Neutrophil (primary cell): Measurements from ENCODE around the gene ATG5.
"Not testable (repeated sequence)": the region's sequence is repeated elsewhere in the genome, so short reads cannot be mapped to it uniquely, and the experiment has no call there.

ENCODE experiments used
- H3K27ac ChIP-seq: fragments of 200-600 bp; sonication (generic); 2 replicates; pipeline ENCODE4 v1.5.1; 2016; ENCODE audit warnings: mild to moderate bottlenecking, moderate library complexity
- H3K27me3 ChIP-seq: fragments of 200-600 bp; sonication (generic); 2 replicates; pipeline ENCODE4 v1.6.0; 2016; ENCODE audit warnings: mild to moderate bottlenecking
- H3K36me3 ChIP-seq: fragments of 200-600 bp; sonication (generic); 2 replicates; pipeline ENCODE4 v1.5.1; 2017
- H3K4me1 ChIP-seq, 2 experiments: fragments of 200-600 bp in 1 of 2; sonication (generic) in 1 of 2; 1 replicate in 1 of 2; 2 replicates in 1 of 2; pipeline versions ENCODE4 v1.5.1 to v1.6.1; 2013 to 2016; ENCODE audit warnings: low read depth in 1 of 2, low read length in 1 of 2, mild to moderate bottlenecking in 1 of 2, moderate library complexity in 1 of 2; ENCODE audit not compliant: control insufficient read depth in 1 of 2, insufficient read depth in 1 of 2
- H3K4me3 ChIP-seq, 2 experiments: fragments of 200-600 bp in 1 of 2; sonication (generic) in 1 of 2; 1 replicate in 1 of 2; 2 replicates in 1 of 2; pipeline ENCODE4 v1.5.1; 2013 to 2016; ENCODE audit warnings: low read depth in 1 of 2, low read length in 1 of 2, mild to moderate bottlenecking in 1 of 2, moderate library complexity in 1 of 2
- H3K9me3 ChIP-seq: fragments of 200-600 bp; sonication (generic); 2 replicates; pipeline ENCODE4 v1.5.1; 2016
- CTCF ChIP-seq: fragments of 200-600 bp; sonication (generic); IDR thresholded peaks from 2 replicates; pipeline ENCODE4 v1.5.1; 2016; ENCODE audit warnings: antibody characterized with exemption

Gene ATG5

GRCh38 chr6:106243261-106243660 is 82.3 kb downstream of the ATG5 start:
- Histone ChIP-seq H3K4me1 (no peaks in the 10 kb centered on the region), H3K4me3 (no peak overlapping the region), H3K27ac (no peak overlapping the region), H3K9me3 (no peaks in the 10 kb centered on the region), H3K27me3 (no peaks in the 10 kb centered on the region), H3K36me3 (peaks cover 28% of the 10 kb centered on the region)
- no peak for TF ChIP-seq CTCF

- TF ChIP-seq CTCF = no peak
- Histone ChIP-seq H3K4me1 (no peaks in the 10 kb centered on the region), H3K27me3 (no peaks in the 10 kb centered on the region), H3K36me3 (peaks cover 13% of the 10 kb centered on the region), H3K4me3 (no peak overlapping the region), H3K9me3 (no peaks in the 10 kb centered on the region), H3K27ac (no peak overlapping the region)
Observed at GRCh38 chr6:106241498-106241897, 84.1 kb downstream of the ATG5 start.

DNA sequence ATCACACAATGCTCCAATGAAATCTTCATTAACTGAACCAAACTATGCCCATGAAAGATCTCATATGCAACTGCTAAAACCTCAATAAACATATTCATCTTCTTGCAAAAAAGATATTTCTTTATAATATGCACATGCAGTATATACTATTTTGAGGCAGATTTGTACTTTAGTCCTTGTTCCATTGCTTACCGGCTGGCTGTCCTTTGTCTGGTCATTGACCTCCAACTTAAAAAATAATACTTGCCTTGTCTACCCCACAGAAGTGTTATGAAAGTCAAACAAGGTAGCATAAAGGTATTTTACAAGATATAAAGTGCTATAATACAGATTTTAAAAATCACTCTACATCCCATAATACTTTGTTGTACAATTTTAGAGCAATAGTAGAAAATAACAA is 88.3 kb downstream of the ATG5 start:
- no peak overlapping the region for H3K4me3 ChIP-seq
- peaks cover 3% of the 10 kb centered on the region for H3K36me3 ChIP-seq
- no peaks in the 10 kb centered on the region for H3K27me3 ChIP-seq
- no peak overlapping the region for H3K27ac ChIP-seq
- H3K9me3 ChIP-seq = no peaks in the 10 kb centered on the region
- no peaks in the 10 kb centered on the region for H3K4me1 ChIP-seq
- TF ChIP-seq CTCF = no peak

DNA sequence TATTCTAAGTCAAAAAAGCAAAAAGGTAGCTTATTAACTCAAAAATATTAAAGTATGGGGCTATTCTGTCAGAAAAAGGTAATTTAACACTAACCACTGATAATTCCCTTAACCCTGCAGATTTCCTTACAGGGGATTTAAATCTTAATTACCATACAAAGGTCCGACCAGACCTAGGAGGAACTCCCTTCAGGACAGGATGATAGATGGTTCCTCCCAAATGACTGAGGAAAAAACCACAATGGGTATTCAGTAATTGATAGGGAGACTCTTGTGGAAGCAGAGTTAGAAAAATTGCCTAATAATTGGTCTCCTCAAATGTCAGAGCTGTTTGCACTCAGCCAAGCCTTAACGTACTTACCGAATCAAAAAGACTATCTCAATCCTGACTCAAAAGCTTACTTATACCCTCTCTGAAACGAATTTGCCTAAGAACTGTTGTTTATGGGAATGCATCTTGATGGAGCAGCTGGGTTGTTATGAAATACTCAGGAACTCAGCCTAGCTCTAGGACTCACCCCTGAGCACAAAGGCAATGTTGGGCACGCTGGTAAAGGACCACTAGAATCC is 95.6 kb downstream of the ATG5 start:
- H3K27ac ChIP-seq, H3K4me1 ChIP-seq, H3K4me3 ChIP-seq: not testable (repeated sequence)

DNA sequence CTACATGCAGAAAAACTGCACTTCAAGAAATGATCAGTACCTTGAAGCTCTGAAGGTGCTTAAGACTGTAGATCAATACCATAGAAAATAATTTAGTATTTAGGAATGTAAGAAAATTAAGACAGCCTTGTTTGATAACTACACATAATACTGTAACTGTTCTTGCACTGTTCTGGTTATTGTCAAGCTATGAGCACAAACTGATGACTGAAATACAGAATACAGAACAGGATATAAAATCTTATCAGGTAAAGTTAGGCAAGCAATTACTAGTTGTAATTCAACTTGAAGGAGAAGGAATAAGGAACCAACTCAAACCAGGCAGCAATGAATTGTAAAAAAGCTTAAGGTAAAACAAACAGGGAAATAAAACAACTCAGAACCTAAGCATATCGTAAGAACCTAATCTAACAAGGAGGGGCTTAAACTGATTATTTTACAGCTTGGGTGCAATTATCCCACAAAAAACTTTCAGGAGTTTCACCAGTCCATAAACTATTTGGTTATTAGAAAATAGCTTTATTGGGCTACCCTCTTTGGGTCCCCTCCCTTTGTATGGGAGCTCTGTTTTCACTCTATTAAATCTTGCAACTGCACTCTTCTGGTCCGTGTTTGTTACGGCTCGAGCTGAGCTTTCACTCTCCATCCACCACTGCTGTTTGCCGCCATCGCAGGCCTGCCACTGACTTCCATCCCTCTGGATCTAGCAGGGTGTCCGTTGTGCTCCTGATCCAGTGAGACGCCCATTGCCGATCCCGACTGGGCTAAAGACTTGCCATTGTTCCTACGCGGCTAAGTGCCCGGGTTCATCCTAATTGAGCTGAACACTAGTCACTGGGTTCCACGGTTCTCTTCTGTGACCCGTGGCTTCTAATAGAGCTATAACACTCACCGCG is 97.7 kb downstream of the ATG5 start:
- no peaks in the 10 kb centered on the region for H3K27me3 ChIP-seq
- TF ChIP-seq CTCF = no peak
- H3K4me3 ChIP-seq = no peak overlapping the region
- no peaks in the 10 kb centered on the region for H3K9me3 ChIP-seq
- no peaks in the 10 kb centered on the region for H3K36me3 ChIP-seq
- peaks cover 0 to 3% of the 10 kb centered on the region in 2 experiments for H3K4me1 ChIP-seq
- H3K27ac ChIP-seq = no peak overlapping the region

More for the DNA sequence above, 95.6 kb downstream of the ATG5 start:
- not testable (repeated sequence) for H3K27me3 ChIP-seq, H3K9me3 ChIP-seq, H3K36me3 ChIP-seq

GRCh38 chr6:106226676-106227075 is 98.9 kb downstream of the ATG5 start:
- no peak for TF ChIP-seq CTCF

More at GRCh38 chr6:106226676-106227075, 98.9 kb downstream of the ATG5 start:
- H3K27me3 ChIP-seq = no peaks in the 10 kb centered on the region
- H3K27ac ChIP-seq = no peak overlapping the region
- no peaks in the 10 kb centered on the region for H3K36me3 ChIP-seq
- no peak overlapping the region for H3K4me3 ChIP-seq
- no peaks in the 10 kb centered on the region for H3K9me3 ChIP-seq
- H3K4me1 ChIP-seq = peaks cover 0 to 3% of the 10 kb centered on the region in 2 experiments
